ENCODE data around the gene TFIP11. TPM values are rescaled to one million over a fixed set of nuclear protein-coding genes. Genes with fewer than 3 reads are reported as not detected.

TFIP11 gene
- total and polyA plus RNA-seq, 3 donors from 2014 or later = 44.3 to 100 (median 51.3) TPM

GRCh38 chr22:26524870-26525269 lies 12.6 kb upstream of the TFIP11 start:
- intact Hi-C loops (cut with DNase I; ENCODE audit: low total_unique reads) = no loop called here

GRCh38 chr22:26522592-26522991 lies 10.3 kb upstream of the TFIP11 start:
- Histone ChIP-seq H3K27ac (no peak overlapping the region), H3K4me3 (no peak overlapping the region), H3K4me1 (peaks cover 3% of the 10 kb centered on the region), H3K36me3 (ENCODE audit: low read depth, missing control alignments) (no peaks in the 10 kb centered on the region), H3K9me3 (no peaks in the 10 kb centered on the region), H3K27me3 (no peaks in the 10 kb centered on the region)
- 84 to 87% methylated on average over 4 of the region's 4 CpGs for whole genome bisulfite sequencing, 2 donors
- intact Hi-C loops (cut with DNase I; ENCODE audit: low total_unique reads) = no loop called here
- no peak for DNase-seq
- no peak for TF ChIP-seq CTCF (IDR thresholded peaks at IDR 0.05)
- no peak for TF ChIP-seq POLR2A (IDR thresholded peaks at IDR 0.05)

More at GRCh38 chr22:26524870-26525269, 12.6 kb upstream of the TFIP11 start:
- H3K36me3 ChIP-seq (ENCODE audit: low read depth, missing control alignments) = no peaks in the 10 kb centered on the region
- 61 to 88% methylated on average over 4 of the region's 4 CpGs for WGBS, 2 donors
- H3K4me1 ChIP-seq = peaks cover 3% of the 10 kb centered on the region
- no peak overlapping the region for H3K4me3 ChIP-seq
- no peaks in the 10 kb centered on the region for H3K9me3 ChIP-seq
- no peak overlapping the region for H3K27ac ChIP-seq
- no peaks in the 10 kb centered on the region for H3K27me3 ChIP-seq
- TF ChIP-seq CTCF (IDR thresholded peaks at IDR 0.05) (no peak), POLR2A (IDR thresholded peaks at IDR 0.05) (no peak)
- DNase-seq = no peak

GRCh38 chr22:26522012-26522411 lies 9.7 kb upstream of the TFIP11 start:
- WGBS, 2 donors = 90 to 95% methylated on average over 2 of the region's 2 CpGs
- no peak overlapping the region for H3K27ac ChIP-seq
- TF ChIP-seq POLR2A (IDR thresholded peaks at IDR 0.05) = no peak
- H3K4me1 ChIP-seq = no peaks in the 10 kb centered on the region
- no peak overlapping the region for H3K4me3 ChIP-seq
- no peaks in the 10 kb centered on the region for H3K36me3 ChIP-seq (ENCODE audit: low read depth, missing control alignments)
- intact Hi-C loops (cut with DNase I; ENCODE audit: low total_unique reads) = no loop called here
- H3K27me3 ChIP-seq = no peaks in the 10 kb centered on the region
- no peak for DNase-seq
- H3K9me3 ChIP-seq = no peaks in the 10 kb centered on the region

GRCh38 chr22:26517429-26517828 lies 5.2 kb upstream of the TFIP11 start:
- Histone ChIP-seq H3K4me1 (peaks cover 7% of the 10 kb centered on the region), H3K9me3 (no peaks in the 10 kb centered on the region), H3K27ac (no peak overlapping the region), H3K27me3 (no peaks in the 10 kb centered on the region), H3K4me3 (no peak overlapping the region), H3K36me3 (ENCODE audit: low read depth, missing control alignments) (no peaks in the 10 kb centered on the region)
- TF ChIP-seq CTCF (IDR thresholded peaks at IDR 0.05) = no peak
- no peak for TF ChIP-seq POLR2A (IDR thresholded peaks at IDR 0.05)
- intact Hi-C loops (cut with DNase I; ENCODE audit: low total_unique reads) = no loop called here
- no peak for DNase-seq
- WGBS, 2 donors = 94 to 96% methylated on average over 5 of the region's 5 CpGs

GRCh38 chr22:26516503-26516902 lies 4.2 kb upstream of the TFIP11 start:
- Histone ChIP-seq H3K27ac (no peak overlapping the region), H3K9me3 (no peaks in the 10 kb centered on the region), H3K36me3 (ENCODE audit: low read depth, missing control alignments) (no peaks in the 10 kb centered on the region), H3K4me3 (no peak overlapping the region), H3K27me3 (no peaks in the 10 kb centered on the region), H3K4me1 (peaks cover 10% of the 10 kb centered on the region)
- intact Hi-C loops (cut with DNase I; ENCODE audit: low total_unique reads) = no loop called here
- 77 to 90% methylated on average over 1 of the region's 1 CpG for WGBS, 2 donors
- DNase-seq = no peak
- TF ChIP-seq POLR2A (IDR thresholded peaks at IDR 0.05) (no peak), CTCF (IDR thresholded peaks at IDR 0.05) (no peak)

All from testis (tissue), 3 donors.